PC-9 (cell line): Measurements from ENCODE around the gene SLC6A3. TPM values are rescaled to one million over a fixed set of nuclear protein-coding genes. Genes with fewer than 3 reads are reported as not detected.

Experiments
- BruUV-seq: library from RNA; stranded (reverse); fragments of 400-500 nt; replicated peaks from 2 replicates; lab custom pipeline; 2021; lab: Mats Ljungman, UMichigan
- CTCF ChIA-PET: fragments of 300-600 bp; sonication (Branson Sonifier 250); formaldehyde crosslinking; loops from one replicate; lab custom pipeline; 2022; ENCODE audit warnings: antibody characterized with exemption; lab: Charles Lee
- POLR2A ChIA-PET: fragments of 300-600 bp; sonication (Branson Sonifier 250); formaldehyde crosslinking; loops from one replicate; lab custom pipeline; 2022; ENCODE audit warnings: antibody characterized with exemption; ENCODE audit not compliant: unreplicated experiment; lab: Charles Lee
- DNase-seq, 2 experiments: peaks; one replicate each; pipeline versions ENCODE4 v3.0.0 to v3.0.0-alpha.2; 2015 to 2022; ENCODE audit warnings: mixed read lengths in 1 of 2
- H2AFZ ChIP-seq: fragments of 200-600 bp; sonication (generic); 2 replicates; pipeline ENCODE4 v1.8.1; 2017; ENCODE audit warnings: antibody characterized with exemption
- H3F3A ChIP-seq: fragments of 200-600 bp; sonication (generic); 2 replicates; pipeline ENCODE4 v1.8.1; 2017; ENCODE audit warnings: antibody characterized with exemption, mild to moderate bottlenecking, low read depth; ENCODE audit not compliant: insufficient read depth
- H3K27ac ChIP-seq: fragments of 200-600 bp; sonication (generic); 2 replicates; pipeline ENCODE4 v1.6.1; 2016; ENCODE audit warnings: mixed run types
- H3K27me3 ChIP-seq: fragments of 200-600 bp; sonication (generic); 2 replicates; pipeline ENCODE4 v1.6.1; 2016; ENCODE audit warnings: low read depth, mixed run types; ENCODE audit not compliant: insufficient read depth
- H3K36me3 ChIP-seq: fragments of 200-600 bp; sonication (generic); 2 replicates; pipeline ENCODE4 v1.6.1; 2016; ENCODE audit warnings: low read depth, mixed run types
- H3K4me1 ChIP-seq: fragments of 200-600 bp; sonication (generic); replicated peaks from 2 replicates; pipeline ENCODE4 v1.6.1; 2016; ENCODE audit warnings: mixed run types; ENCODE audit not compliant: insufficient read depth
- H3K4me2 ChIP-seq: fragments of 200-600 bp; sonication (generic); 2 replicates; pipeline ENCODE4 v1.6.1; 2017; ENCODE audit warnings: mixed run types
- H3K4me3 ChIP-seq: fragments of 200-600 bp; sonication (generic); 2 replicates; pipeline ENCODE4 v1.6.1; 2016; ENCODE audit warnings: mixed run types
- H3K79me2 ChIP-seq: fragments of 200-600 bp; sonication (generic); 2 replicates; pipeline ENCODE4 v1.6.1; 2017; ENCODE audit warnings: low read depth, mixed run types
- H3K9me2 ChIP-seq: fragments of 200-600 bp; sonication (generic); 2 replicates; pipeline ENCODE4 v1.8.1; 2017; ENCODE audit warnings: mild to moderate bottlenecking; ENCODE audit not compliant: insufficient read depth
- H3K9me3 ChIP-seq: fragments of 200-600 bp; sonication (generic); 2 replicates; pipeline ENCODE4 v1.8.1; 2016; ENCODE audit warnings: low read depth; ENCODE audit not compliant: insufficient read depth
- H4K20me1 ChIP-seq: fragments of 200-600 bp; sonication (generic); 2 replicates; pipeline ENCODE4 v1.8.1; 2017; ENCODE audit not compliant: insufficient read depth
- EZH2 ChIP-seq: fragments of 200-600 bp; sonication (generic); IDR thresholded peaks from 2 replicates; pipeline ENCODE4 v1.8.0; 2017; ENCODE audit warnings: antibody characterized with exemption, low read depth
- intact Hi-C: fragments of 100-400 bp; cut with micrococcal nuclease; formaldehyde crosslinking; loops from one replicate; pipeline ENCODE4 v1.10.0; 2022; ENCODE audit not compliant: unreplicated experiment
- total RNA-seq: library from RNA; stranded (reverse); gene quantifications from 2 replicates; pipeline ENCODE4 v1.2.3, GENCODE V29; 2021
- TF ChIP-seq, protein P1 (sequence below): fragments of 200-600 bp; sonication (generic); conservative IDR thresholded peaks from 2 replicates; pipeline ENCODE4 v1.6.1; 2017; ENCODE audit warnings: mixed run types, antibody characterized with exemption, mild to moderate bottlenecking, moderate library complexity

Gene SLC6A3
- total RNA-seq, 1 experiment from 2014 or later, result not detected

DNA sequence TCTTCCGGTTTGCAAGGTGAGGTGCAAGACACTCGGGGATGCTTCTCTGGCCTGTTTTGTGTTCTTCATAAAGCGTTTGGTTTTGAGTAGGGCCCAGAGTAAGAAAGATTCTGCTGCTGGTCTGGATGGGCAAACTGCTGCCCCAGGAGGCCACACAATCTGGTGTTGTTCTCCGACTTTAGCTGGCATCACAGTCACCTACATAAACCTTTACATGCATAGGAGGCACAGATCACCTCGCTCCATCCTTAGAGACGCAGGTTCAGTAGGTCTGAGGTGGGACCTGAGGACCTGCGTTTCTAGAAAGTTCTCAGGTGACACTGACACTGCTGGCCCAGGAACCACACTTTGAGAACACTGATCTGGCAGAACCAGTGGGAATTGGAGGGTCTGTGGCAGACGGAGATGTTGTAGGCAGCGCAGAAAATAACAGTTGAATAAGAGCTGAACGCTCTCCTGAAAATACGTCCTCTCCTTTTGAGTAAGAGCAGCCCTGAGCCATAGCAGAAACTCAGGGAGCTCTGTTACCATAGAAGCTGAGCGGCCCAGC lies 3.9 kb upstream of the SLC6A3 start:
- Histone ChIP-seq H3F3A (no peaks in the 10 kb centered on the region), H3K36me3 (no peaks in the 10 kb centered on the region), H3K27me3 (peaks cover 85% of the 10 kb centered on the region), H2AFZ (no peak overlapping the region), H3K4me3 (no peak overlapping the region), H3K79me2 (no peaks in the 10 kb centered on the region), H3K9me3 (peaks cover 8% of the 10 kb centered on the region; the same call in 1 of the 2 replicates), H3K9me2 (no peaks in the 10 kb centered on the region), H3K4me2 (no peak overlapping the region), H4K20me1 (no peaks in the 10 kb centered on the region; the same call in 1 of the 2 replicates), H3K27ac (no peak overlapping the region), H3K4me1 (no peaks in the 10 kb centered on the region)
- no peak for DNase-seq
- no TSS peak for BruUV-seq
- no peak for TF ChIP-seq EZH2
- TF ChIP-seq, protein P1, sequence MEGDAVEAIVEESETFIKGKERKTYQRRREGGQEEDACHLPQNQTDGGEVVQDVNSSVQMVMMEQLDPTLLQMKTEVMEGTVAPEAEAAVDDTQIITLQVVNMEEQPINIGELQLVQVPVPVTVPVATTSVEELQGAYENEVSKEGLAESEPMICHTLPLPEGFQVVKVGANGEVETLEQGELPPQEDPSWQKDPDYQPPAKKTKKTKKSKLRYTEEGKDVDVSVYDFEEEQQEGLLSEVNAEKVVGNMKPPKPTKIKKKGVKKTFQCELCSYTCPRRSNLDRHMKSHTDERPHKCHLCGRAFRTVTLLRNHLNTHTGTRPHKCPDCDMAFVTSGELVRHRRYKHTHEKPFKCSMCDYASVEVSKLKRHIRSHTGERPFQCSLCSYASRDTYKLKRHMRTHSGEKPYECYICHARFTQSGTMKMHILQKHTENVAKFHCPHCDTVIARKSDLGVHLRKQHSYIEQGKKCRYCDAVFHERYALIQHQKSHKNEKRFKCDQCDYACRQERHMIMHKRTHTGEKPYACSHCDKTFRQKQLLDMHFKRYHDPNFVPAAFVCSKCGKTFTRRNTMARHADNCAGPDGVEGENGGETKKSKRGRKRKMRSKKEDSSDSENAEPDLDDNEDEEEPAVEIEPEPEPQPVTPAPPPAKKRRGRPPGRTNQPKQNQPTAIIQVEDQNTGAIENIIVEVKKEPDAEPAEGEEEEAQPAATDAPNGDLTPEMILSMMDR, result no peak
- intact Hi-C loops, result loop anchor here (10.0 kb wide), 1 partner anchor 244 kb away; the partner anchor contains the start of gene SLC6A19
- ChIA-PET CTCF (no interaction called here), POLR2A (interaction anchor here (0.6 kb wide), 1 partner anchor 494 kb away, joined by 4 read pairs; no protein-coding TSS in a partner anchor)

DNA sequence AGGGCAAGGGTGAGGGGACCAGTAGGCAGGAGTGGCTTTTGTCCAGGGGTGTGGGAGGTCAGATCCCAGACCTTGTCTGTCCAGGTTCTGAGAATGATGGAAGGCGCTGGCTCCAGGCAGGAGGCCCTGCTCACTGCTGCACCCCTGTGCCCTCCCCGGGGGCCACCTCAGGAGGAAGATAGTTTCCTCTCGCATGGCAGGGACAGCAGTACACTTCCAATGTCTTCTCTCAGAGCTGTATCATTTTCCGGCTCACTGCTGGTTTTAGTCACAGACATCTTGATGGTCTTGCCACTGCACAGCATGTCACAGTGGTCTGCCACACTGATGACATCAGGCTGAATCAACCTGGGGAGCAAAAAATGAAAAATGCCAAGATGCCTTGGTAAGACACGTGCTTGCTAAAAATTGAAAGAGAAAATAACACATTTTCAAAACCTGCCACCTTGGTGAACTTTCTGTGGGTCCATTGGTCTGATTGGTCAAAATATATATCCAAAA lies 3.3 kb upstream of the SLC6A3 start:
- CTCF ChIA-PET, result no interaction called here
- intact Hi-C loops, result loop anchor here (10.0 kb wide), 1 partner anchor 244 kb away; the partner anchor contains the start of gene SLC6A19

DNA sequence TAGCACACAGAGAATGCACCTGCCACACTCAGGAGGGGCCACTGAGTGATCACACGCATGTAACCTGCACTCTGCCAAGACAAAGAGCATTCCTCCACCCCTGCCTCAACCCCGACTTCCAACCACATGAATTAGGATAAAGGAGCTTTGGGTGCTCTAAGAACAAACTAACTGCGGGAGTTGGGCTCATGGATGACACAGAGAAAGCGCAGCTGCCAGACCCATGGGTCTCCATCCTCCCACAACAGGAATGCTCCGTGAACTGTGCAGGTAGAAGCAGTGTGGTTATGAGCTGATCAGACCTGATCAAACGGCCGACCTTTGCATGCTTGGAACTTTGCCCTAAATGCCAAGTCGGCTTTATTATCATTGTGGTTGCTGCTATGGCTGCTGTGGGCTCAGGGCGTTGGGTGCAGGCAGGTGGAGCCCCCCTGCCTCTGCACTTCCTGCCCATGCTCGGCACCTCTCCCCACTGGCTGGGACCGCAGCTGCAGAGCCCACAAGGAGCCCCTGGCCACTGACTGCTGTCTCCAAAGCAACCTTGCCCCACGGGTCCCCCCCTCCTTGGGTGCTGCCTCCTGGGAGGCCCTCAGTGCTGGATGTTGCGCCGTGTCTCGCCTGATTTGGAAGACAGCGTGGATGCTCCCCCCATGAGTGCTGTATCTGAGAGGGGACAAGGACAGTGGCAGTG lies 2.6 kb upstream of the SLC6A3 start:
- no peak overlapping the region for H2AFZ ChIP-seq
- no peak overlapping the region for H3K4me2 ChIP-seq
- no peak; the same call in 1 of the 2 replicates for TF ChIP-seq EZH2
- TF ChIP-seq, protein P1, result no peak
- intact Hi-C loops, result loop anchor here (10.0 kb wide), 1 partner anchor 243 kb away; the partner anchor contains the start of gene SLC6A19
- no peaks in the 10 kb centered on the region; the same call in 1 of the 2 replicates for H4K20me1 ChIP-seq
- BruUV-seq, result no TSS peak
- H3K27me3 ChIP-seq, result peaks cover 85% of the 10 kb centered on the region
- H3K4me1 ChIP-seq, result no peaks in the 10 kb centered on the region
- H3K9me3 ChIP-seq, result no peaks in the 10 kb centered on the region
- CTCF ChIA-PET, result no interaction called here
- DNase-seq, result no peak
- no peak overlapping the region for H3K27ac ChIP-seq
- no peaks in the 10 kb centered on the region for H3F3A ChIP-seq
- H3K36me3 ChIP-seq, result no peaks in the 10 kb centered on the region
- no peaks in the 10 kb centered on the region for H3K9me2 ChIP-seq
- POLR2A ChIA-PET, result no interaction called here
- H3K4me3 ChIP-seq, result no peak overlapping the region
- no peaks in the 10 kb centered on the region for H3K79me2 ChIP-seq

More for the DNA sequence above, 3.3 kb upstream of the SLC6A3 start:
- Histone ChIP-seq H3K9me3 (peaks cover 2% of the 10 kb centered on the region; the same call in 1 of the 2 replicates), H2AFZ (no peak overlapping the region), H3K4me3 (no peak overlapping the region), H3K4me1 (no peaks in the 10 kb centered on the region), H3K4me2 (no peak overlapping the region), H3K79me2 (no peaks in the 10 kb centered on the region), H3K27ac (no peak overlapping the region), H3K9me2 (no peaks in the 10 kb centered on the region), H3F3A (no peaks in the 10 kb centered on the region), H3K27me3 (peaks cover 85% of the 10 kb centered on the region), H4K20me1 (no peaks in the 10 kb centered on the region; the same call in 1 of the 2 replicates), H3K36me3 (no peaks in the 10 kb centered on the region)
- POLR2A ChIA-PET, result no interaction called here
- BruUV-seq, result no TSS peak
- TF ChIP-seq, protein P1, result no peak
- TF ChIP-seq EZH2, result no peak
- DNase-seq, result no peak
